MCF 10A (cell line): Measurements from ENCODE around the gene CEP350. TPM values are rescaled to one million over a fixed set of nuclear protein-coding genes. Genes with fewer than 3 reads are reported as not detected.
"Not testable (repeated sequence)": the region's sequence is repeated elsewhere in the genome, so short reads cannot be mapped to it uniquely, and the experiment has no call there.

Source experiments
- BruUV-seq: library from RNA; stranded (reverse); fragments of 400-500 nt; replicated peaks from 2 replicates; lab custom pipeline; 2021; lab: Mats Ljungman, UMichigan
- CTCF ChIA-PET: fragments of 300-600 bp; sonication (Branson Sonifier 250); formaldehyde crosslinking; extraction: SDS; loops from one replicate; lab custom pipeline; 2021; ENCODE audit warnings: antibody characterized with exemption, inconsistent platforms; lab: Yijun Ruan, JAX
- POLR2A ChIA-PET: fragments of 300-600, 350-650 bp; sonication (Branson Sonifier 250); formaldehyde crosslinking; extraction: SDS; loops from one replicate; lab custom pipeline; 2020; ENCODE audit warnings: antibody characterized with exemption, inconsistent platforms; lab: Yijun Ruan, JAX
- DNase-seq: peaks from one replicate; pipeline ENCODE4 v3.0.0-alpha.2; 2018; ENCODE audit not compliant: unreplicated experiment
- H3K27ac Mint-ChIP-seq: one replicate; pipeline ENCODE4 v1.8.0; 2022; ENCODE audit warnings: mild to moderate bottlenecking, low read depth, mixed read lengths; ENCODE audit not compliant: unreplicated experiment
- H3K27me3 Mint-ChIP-seq: one replicate; pipeline ENCODE4 v1.8.0; 2022; ENCODE audit warnings: mixed read lengths; ENCODE audit not compliant: insufficient read depth, unreplicated experiment
- H3K36me3 Mint-ChIP-seq: one replicate; pipeline ENCODE4 v1.8.0; 2022; ENCODE audit warnings: mild to moderate bottlenecking, moderate library complexity, mixed read lengths; ENCODE audit not compliant: insufficient read depth, unreplicated experiment
- H3K4me1 Mint-ChIP-seq: one replicate; pipeline ENCODE4 v1.8.0; 2022; ENCODE audit warnings: mixed read lengths; ENCODE audit not compliant: insufficient read depth, unreplicated experiment
- H3K4me3 Mint-ChIP-seq: one replicate; pipeline ENCODE4 v1.8.0; 2022; ENCODE audit warnings: mild to moderate bottlenecking, moderate library complexity, mixed read lengths; ENCODE audit not compliant: unreplicated experiment
- H3K9me3 Mint-ChIP-seq: one replicate; pipeline ENCODE4 v1.8.0; 2022; ENCODE audit warnings: mixed read lengths; ENCODE audit not compliant: unreplicated experiment
- CTCF ChIP-seq: fragments of 200-600 bp; IDR thresholded peaks from one replicate; pipeline ENCODE4 v1.8.0; 2022; ENCODE audit warnings: antibody characterized with exemption, mild to moderate bottlenecking; ENCODE audit not compliant: unreplicated experiment
- intact Hi-C: fragments of 100-400 bp; cut with micrococcal nuclease; formaldehyde crosslinking; loops from 2 replicates; pipeline ENCODE4 v1.14.1; 2022
- total RNA-seq: library from RNA; stranded (reverse); gene quantifications from 2 replicates; pipeline ENCODE4 v1.2.3, GENCODE V29; 2022

Gene CEP350
- total RNA-seq, 1 experiment from 2014 or later = 56.4 TPM

GRCh38 chr1:180130651-180131050 lies 176.0 kb downstream of the CEP350 start:
- no peaks in the 10 kb centered on the region for H3K27me3 Mint-ChIP-seq
- ChIA-PET POLR2A (no interaction called here), CTCF (no interaction called here)
- no peak overlapping the region for H3K4me3 Mint-ChIP-seq
- BruUV-seq = no TSS peak
- peaks cover 24% of the 10 kb centered on the region for H3K4me1 Mint-ChIP-seq
- no peak overlapping the region for H3K27ac Mint-ChIP-seq
- DNase-seq = no peak
- H3K36me3 Mint-ChIP-seq = no peaks in the 10 kb centered on the region
- intact Hi-C loops = no loop called here
- TF ChIP-seq CTCF = no peak
- H3K9me3 Mint-ChIP-seq = no peaks in the 10 kb centered on the region

- H3K27ac Mint-ChIP-seq = peak overlapping the region; percentile 2
- intact Hi-C loops = no loop called here
- H3K4me1 Mint-ChIP-seq = peaks cover 27% of the 10 kb centered on the region
- BruUV-seq = no TSS peak
- no peaks in the 10 kb centered on the region for H3K36me3 Mint-ChIP-seq
- ChIA-PET CTCF (interaction anchor here (0.6 to 1.1 kb wide), 3 partner anchors 45 to 1599 kb away, joined by 3 to 4 read pairs (median 3); no protein-coding TSS in a partner anchor), POLR2A (interaction anchor here (0.7 to 1.0 kb wide), 2 partner anchors 24 to 249 kb away, joined by 3 read pairs; no protein-coding TSS in a partner anchor)
- peaks cover under 1% of the 10 kb centered on the region for H3K9me3 Mint-ChIP-seq
- TF ChIP-seq CTCF = no peak
- H3K27me3 Mint-ChIP-seq = no peaks in the 10 kb centered on the region
- DNase-seq = peak; percentile 88
- no peak overlapping the region for H3K4me3 Mint-ChIP-seq
Observed at GRCh38 chr1:180131510-180131909, 176.9 kb downstream of the CEP350 start.

GRCh38 chr1:180133193-180133592 lies 178.6 kb downstream of the CEP350 start:
- Mint-ChIP-seq H3K36me3 (no peaks in the 10 kb centered on the region), H3K27me3 (no peaks in the 10 kb centered on the region), H3K27ac (no peak overlapping the region), H3K4me1 (peaks cover 30% of the 10 kb centered on the region), H3K9me3 (peaks cover 8% of the 10 kb centered on the region), H3K4me3 (no peak overlapping the region)
- ChIA-PET POLR2A (no interaction called here), CTCF (interaction anchor here (0.6 to 1.7 kb wide), 2 partner anchors 24 to 56 kb away, joined by 3 to 4 read pairs; no protein-coding TSS in a partner anchor)
- no peak for TF ChIP-seq CTCF
- intact Hi-C loops = no loop called here
- no peak for DNase-seq
- no TSS peak for BruUV-seq

- POLR2A ChIA-PET, H3K36me3 Mint-ChIP-seq, H3K27ac Mint-ChIP-seq, H3K9me3 Mint-ChIP-seq, DNase-seq, H3K4me3 Mint-ChIP-seq, BruUV-seq, H3K27me3 Mint-ChIP-seq, intact Hi-C loops: not testable (repeated sequence)
- peaks cover 30% of the 10 kb centered on the region for H3K4me1 Mint-ChIP-seq
- CTCF ChIA-PET = interaction anchor here (0.6 to 1.7 kb wide), 2 partner anchors 24 to 55 kb away, joined by 3 to 4 read pairs; no protein-coding TSS in a partner anchor
Observed at GRCh38 chr1:180133688-180134087, 179.1 kb downstream of the CEP350 start.
